ELR (cell line): ENCODE measurements around the gene CEP78.

Experiments used
- DNase-seq: peaks from one replicate; pipeline ENCODE4 v3.0.0-alpha.2; 2015; ENCODE audit warnings: low read depth

The CEP78 gene

GRCh38 chr9:78288214-78288892, 52.5 kb downstream of the CEP78 start:
- DNase-seq: no peak

- no peak for DNase-seq
Measured at GRCh38 chr9:78289474-78289873, 53.6 kb downstream of the CEP78 start.

GRCh38 chr9:78291240-78291925, 55.5 kb downstream of the CEP78 start:
- DNase-seq: no peak

- no peak for DNase-seq
Measured at GRCh38 chr9:78292026-78292425, 56.2 kb downstream of the CEP78 start.

- no peak for DNase-seq
Measured at GRCh38 chr9:78292716-78293497, 57.0 kb downstream of the CEP78 start.

- no peak for DNase-seq
Measured at GRCh38 chr9:78294290-78295176, 58.7 kb downstream of the CEP78 start.

- no peak for DNase-seq
Measured at GRCh38 chr9:78295177-78295575, 59.3 kb downstream of the CEP78 start.

GRCh38 chr9:78295731-78296130, 59.9 kb downstream of the CEP78 start:
- no peak for DNase-seq

GRCh38 chr9:78296201-78296892, 60.5 kb downstream of the CEP78 start:
- DNase-seq: peak; percentile 64

- DNase-seq: peak; percentile 98
Measured at GRCh38 chr9:78296893-78297671, 61.2 kb downstream of the CEP78 start, which contains the start of gene PSAT1. Gene PSAT1 (plus strand): TSS chr9:78297125. CDS start chr9:78297211, 86 bp downstream.

GRCh38 chr9:78297672-78297961, 61.7 kb downstream of the CEP78 start:
- peak; percentile 64 for DNase-seq

GRCh38 chr9:78298046-78298765, 62.3 kb downstream of the CEP78 start:
- DNase-seq: peak; percentile 17

GRCh38 chr9:78300209-78300608, 64.3 kb downstream of the CEP78 start:
- DNase-seq: no peak

GRCh38 chr9:78301466-78301865, 65.6 kb downstream of the CEP78 start:
- no peak for DNase-seq

- no peak for DNase-seq
Measured at GRCh38 chr9:78303377-78304062, 67.6 kb downstream of the CEP78 start.

GRCh38 chr9:78304357-78304756, 68.5 kb downstream of the CEP78 start:
- DNase-seq: no peak

- DNase-seq: no peak
Measured at GRCh38 chr9:78306222-78307076, 70.6 kb downstream of the CEP78 start.

GRCh38 chr9:78307360-78307759, 71.5 kb downstream of the CEP78 start:
- DNase-seq: no peak
